Stimulated activated CD4-positive, alpha-beta T cell treated with anti-CD3 and anti-CD28 coated beads, TNF-alpha, amount 100 ng/mL, for 4 hours (primary cell): ENCODE data around the gene IQCC.
A peak's percentile ranks its signal among the peaks of the same experiment; 100 is the strongest.

Experiments used
- DNase-seq, 3 experiments: peaks; one replicate each; pipeline ENCODE4 v3.0.0-alpha.2; 2020; ENCODE audit warnings: low read depth in 3 of 3

Gene IQCC

GRCh38 chr1:32223683-32224082 is 18.2 kb downstream of the IQCC start:
- no peak for DNase-seq

- DNase-seq = no peak
These were observed 18.8 kb downstream of the IQCC start for GRCh38 chr1:32224285-32224684.

- no peak for DNase-seq
These were observed 23.3 kb downstream of the IQCC start for GRCh38 chr1:32228771-32229170.

- DNase-seq = no peak
These were observed 26.5 kb downstream of the IQCC start for GRCh38 chr1:32231843-32232432.

GRCh38 chr1:32232558-32233304 is 27.3 kb downstream of the IQCC start:
- DNase-seq = no peak

- no peak for DNase-seq
These were observed 29.3 kb downstream of the IQCC start for GRCh38 chr1:32234792-32235191.

GRCh38 chr1:32239337-32239736 is 33.9 kb downstream of the IQCC start:
- DNase-seq = no peak

GRCh38 chr1:32239790-32240139 is 34.3 kb downstream of the IQCC start:
- no peak for DNase-seq

GRCh38 chr1:32240140-32240951 is 34.9 kb downstream of the IQCC start:
- DNase-seq = no peak

- no peak for DNase-seq
These were observed 35.7 kb downstream of the IQCC start for GRCh38 chr1:32241001-32241763.

- no peak for DNase-seq
These were observed 36.9 kb downstream of the IQCC start for GRCh38 chr1:32242341-32242851.

GRCh38 chr1:32246888-32247273 is 41.4 kb downstream of the IQCC start, which contains the start of gene FAM167B:
FAM167B (plus strand) TSS chr1:32247222; CDS start chr1:32247422, 200 bp downstream.
- no peak for DNase-seq

GRCh38 chr1:32247452-32247851 is 42.0 kb downstream of the IQCC start:
- no peak for DNase-seq

- DNase-seq = peak; percentile 50 to 65 (median 52)
These were observed 42.8 kb downstream of the IQCC start for GRCh38 chr1:32247983-32248889.

- DNase-seq = peak in 2 of 3 experiments; percentile 59 to 66
These were observed 44.5 kb downstream of the IQCC start for GRCh38 chr1:32249831-32250525.

GRCh38 chr1:32250893-32251716 is 45.6 kb downstream of the IQCC start, which contains the start of gene LCK:
LCK (plus strand) TSS chr1:32251265; CDS start chr1:32274330, 23,065 bp downstream.
- peak in 2 of 3 experiments; percentile 35 to 52 for DNase-seq

- no peak for DNase-seq
These were observed 49.9 kb downstream of the IQCC start for GRCh38 chr1:32255072-32256071.
